Sciatic nerve (tissue), 1 donor: Measurements from ENCODE around the gene NIM1K. TPM values are rescaled to one million over a fixed set of nuclear protein-coding genes. Genes with fewer than 3 reads are reported as not detected.

ENCODE experiments used
- total RNA-seq: library from RNA; stranded (reverse); fragmentation: NEBNext Ultra II Directional; extraction: Animal tissue kit (Norgen Biotek cat#: 25700); gene quantifications from one replicate; pipeline ENCODE4 v1.2.1, GENCODE V29; 2021
- donor health status: DM: no; HTN: no; CAD: no.

NIM1K gene
- total RNA-seq, 1 donor from 2014 or later: 5.4 TPM

Other genes with a start within 250 kb of the NIM1K start
- 5.7 TPM for gene ANXA2R, start 151.9 kb upstream of the NIM1K start, total RNA-seq
- gene ZNF131, start 71.3 kb upstream of the NIM1K start, total RNA-seq: 47.5 TPM
- gene HMGCS1, start 121.2 kb downstream of the NIM1K start, total RNA-seq: 115 TPM
- gene CCL28, start 220.2 kb downstream of the NIM1K start, total RNA-seq: 10.4 TPM